AG04450 (cell line): ENCODE measurements around the gene TRIM3. TPM values are rescaled to one million over a fixed set of nuclear protein-coding genes. Genes with fewer than 3 reads are reported as not detected.

Source experiments
- CTCF ChIA-PET: fragments of 300-600, 350-600 bp; formaldehyde crosslinking; extraction: SDS; loops from one replicate; lab custom pipeline; 2022; ENCODE audit warnings: antibody characterized with exemption, inconsistent platforms; lab: Charles Lee
- POLR2A ChIA-PET: fragments of 350-600 bp; formaldehyde crosslinking; extraction: SDS; loops from one replicate; lab custom pipeline; 2021; ENCODE audit warnings: antibody characterized with exemption, inconsistent platforms; lab: Yijun Ruan, JAX
- DNase-seq: peaks from one replicate; pipeline ENCODE4 v3.0.0-alpha.2; 2011; ENCODE audit warnings: low read depth, low spot score
- H3K27ac ChIP-seq: one replicate; pipeline ENCODE4 v1.5.1; 2012; ENCODE audit warnings: low read depth, low read length, control low read depth
- H3K27me3 ChIP-seq: one replicate; pipeline ENCODE4 v1.6.0; 2012; ENCODE audit warnings: low read length; ENCODE audit not compliant: control insufficient read depth, insufficient read depth
- H3K4me3 ChIP-seq: 2 replicates; pipeline ENCODE4 v1.5.1; 2011; ENCODE audit warnings: mild to moderate bottlenecking, low read depth, low read length, control low read depth
- H3K9me3 ChIP-seq: 2 replicates; pipeline ENCODE4 v1.5.1; 2012; ENCODE audit warnings: low read length; ENCODE audit not compliant: control insufficient read depth, insufficient read depth
- CTCF ChIP-seq: IDR thresholded peaks from 2 replicates; pipeline ENCODE4 v1.5.1; 2011; ENCODE audit warnings: low read depth, low read length, control low read depth, inconsistent platforms
- polyA plus RNA-seq: library from polyadenylated mRNA; depleted of rRNA; stranded (reverse); fragments of >200 nt; gene quantifications from 2 replicates; pipeline ENCODE4 v1.2.3, GENCODE V29; 2011

Gene TRIM3
- polyA plus RNA-seq, 1 experiment = 10.5 TPM

GRCh38 chr11:6481012-6481923 lies 7.5 kb upstream of the TRIM3 start, which contains the start of the genes ARFIP2 and TIMM10B:
Gene ARFIP2 (minus strand): TSS chr11:6481331. CDS start chr11:6480421, 910 bp downstream.
Gene TIMM10B (plus strand): TSS chr11:6481501. CDS start chr11:6481517, 16 bp downstream.
- Histone ChIP-seq H3K9me3 (no peaks in the 10 kb centered on the region; the same call in 1 of the 2 replicates), H3K4me3 (peak within 1 kb of the TSS; percentile 97), H3K27me3 (no peaks in the 10 kb centered on the region), H3K27ac (peak within 1 kb of the TSS; percentile 94)
- peak; percentile 95 for DNase-seq
- no peak for TF ChIP-seq CTCF
- CTCF ChIA-PET = interaction anchor here (0.6 to 2.7 kb wide), 5 partner anchors 15 to 202 kb away, joined by 3 to 25 read pairs (median 4); partner anchors contain the start of gene MRPL17
- POLR2A ChIA-PET = interaction anchor here (0.6 to 1.9 kb wide), 9 partner anchors 8 to 202 kb away, joined by 3 to 6 read pairs (median 4); partner anchors contain the start of genes APBB1, CAVIN3, MRPL17 and SMPD1

- POLR2A ChIA-PET = no interaction called here
- CTCF ChIA-PET = no interaction called here
- H3K27me3 ChIP-seq = no peaks in the 10 kb centered on the region
- TF ChIP-seq CTCF = no peak
- H3K4me3 ChIP-seq = peak overlapping the region; percentile 97
- no peak for DNase-seq
- H3K9me3 ChIP-seq = no peaks in the 10 kb centered on the region; the same call in 1 of the 2 replicates
- H3K27ac ChIP-seq = peak overlapping the region; percentile 90
Observed at GRCh38 chr11:6480299-6480914, 6.7 kb upstream of the TRIM3 start.

- H3K27me3 ChIP-seq = no peaks in the 10 kb centered on the region
- ChIA-PET CTCF (interaction anchor here (0.9 to 5.0 kb wide), 5 partner anchors 32 to 207 kb away, joined by 3 to 44 read pairs (median 5); partner anchors contain the start of gene MRPL17), POLR2A (interaction anchor here (1.4 kb wide), 1 partner anchor 157 kb away, joined by 3 read pairs; no protein-coding TSS in a partner anchor)
- H3K9me3 ChIP-seq = no peaks in the 10 kb centered on the region; the same call in 1 of the 2 replicates
- no peak for DNase-seq
- TF ChIP-seq CTCF = no peak
- H3K4me3 ChIP-seq = no peak overlapping the region
- H3K27ac ChIP-seq = no peak overlapping the region
Observed at GRCh38 chr11:6476571-6476970, 2.8 kb upstream of the TRIM3 start.

GRCh38 chr11:6475936-6476335 lies 2.2 kb upstream of the TRIM3 start:
- DNase-seq = no peak
- Histone ChIP-seq H3K27me3 (no peaks in the 10 kb centered on the region), H3K27ac (peak overlapping the region; percentile 21), H3K4me3 (no peak overlapping the region), H3K9me3 (no peaks in the 10 kb centered on the region; the same call in 1 of the 2 replicates)
- CTCF ChIA-PET = interaction anchor here (0.9 to 5.0 kb wide), 4 partner anchors 31 to 207 kb away, joined by 3 to 44 read pairs (median 5); partner anchors contain the start of gene MRPL17
- POLR2A ChIA-PET = interaction anchor here (1.4 kb wide), 1 partner anchor 156 kb away, joined by 3 read pairs; no protein-coding TSS in a partner anchor
- no peak for TF ChIP-seq CTCF
